Lower leg skin (tissue), 3 donors: ENCODE measurements around the gene CYP11A1.

Source experiments
- POLR2A ChIP-seq, 2 donors: fragments of 450-650 bp; IDR thresholded peaks; one replicate each; pipeline ENCODE4 v1.6.1; 2016 to 2017; ENCODE audit warnings: antibody characterized with exemption in 2 of 2, mild to moderate bottlenecking in 1 of 2, moderate library complexity in 1 of 2
- TF ChIP-seq, protein P1 (sequence below), 3 donors: fragments of 450-650 bp; IDR thresholded peaks; one replicate each; pipeline ENCODE4 v1.5.1; 2016; ENCODE audit warnings: antibody characterized with exemption in 3 of 3, mild to moderate bottlenecking in 3 of 3, moderate library complexity in 2 of 3

DNA sequence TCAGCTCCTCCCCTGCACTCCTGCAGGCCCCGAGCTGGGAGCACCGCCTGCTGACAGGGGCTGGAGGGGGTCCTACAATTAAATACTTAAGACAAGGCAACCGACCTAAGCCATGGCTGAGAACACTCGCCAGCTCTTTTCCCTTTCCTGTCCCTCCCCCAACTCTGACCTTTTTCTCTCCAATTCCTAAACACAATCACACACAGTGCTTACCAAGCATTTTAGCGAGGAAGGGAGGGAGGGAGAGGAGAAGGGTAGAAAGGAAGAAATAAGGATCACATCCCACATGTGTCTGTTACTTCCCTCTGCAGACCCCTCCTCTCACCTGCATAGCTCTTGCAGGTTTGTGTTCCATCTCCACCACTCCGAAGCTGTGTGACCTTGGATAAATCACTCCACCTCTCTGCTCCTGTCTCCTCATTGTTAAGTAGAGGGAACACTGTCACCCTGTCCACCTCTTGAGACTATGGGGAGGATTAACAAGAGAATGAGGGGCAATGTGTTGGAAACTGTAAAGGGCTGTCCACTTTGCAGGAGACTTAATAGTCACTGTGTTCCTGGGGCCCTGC, 63.6 kb downstream of the CYP11A1 start:
- no peak for TF ChIP-seq POLR2A (IDR thresholded peaks at IDR 0.05)
- TF ChIP-seq, protein P1, sequence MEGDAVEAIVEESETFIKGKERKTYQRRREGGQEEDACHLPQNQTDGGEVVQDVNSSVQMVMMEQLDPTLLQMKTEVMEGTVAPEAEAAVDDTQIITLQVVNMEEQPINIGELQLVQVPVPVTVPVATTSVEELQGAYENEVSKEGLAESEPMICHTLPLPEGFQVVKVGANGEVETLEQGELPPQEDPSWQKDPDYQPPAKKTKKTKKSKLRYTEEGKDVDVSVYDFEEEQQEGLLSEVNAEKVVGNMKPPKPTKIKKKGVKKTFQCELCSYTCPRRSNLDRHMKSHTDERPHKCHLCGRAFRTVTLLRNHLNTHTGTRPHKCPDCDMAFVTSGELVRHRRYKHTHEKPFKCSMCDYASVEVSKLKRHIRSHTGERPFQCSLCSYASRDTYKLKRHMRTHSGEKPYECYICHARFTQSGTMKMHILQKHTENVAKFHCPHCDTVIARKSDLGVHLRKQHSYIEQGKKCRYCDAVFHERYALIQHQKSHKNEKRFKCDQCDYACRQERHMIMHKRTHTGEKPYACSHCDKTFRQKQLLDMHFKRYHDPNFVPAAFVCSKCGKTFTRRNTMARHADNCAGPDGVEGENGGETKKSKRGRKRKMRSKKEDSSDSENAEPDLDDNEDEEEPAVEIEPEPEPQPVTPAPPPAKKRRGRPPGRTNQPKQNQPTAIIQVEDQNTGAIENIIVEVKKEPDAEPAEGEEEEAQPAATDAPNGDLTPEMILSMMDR (IDR thresholded peaks at IDR 0.05) = no peak
